Measurements from ENCODE around the gene LRRC43. TPM values are rescaled to one million over a fixed set of nuclear protein-coding genes. Genes with fewer than 3 reads are reported as not detected.

The LRRC43 gene
- total RNA-seq, 1 donor from 2014 or later = not detected

GRCh38 chr12:122225683-122226365 is 42.9 kb downstream of the LRRC43 start, which contains the start of gene DIABLO:
Gene DIABLO (minus strand): TSS chr12:122226052. CDS start chr12:122226014, 38 bp downstream.
- peaks cover 10 to 17% of the 10 kb centered on the region in 2 donors for H3K4me1 ChIP-seq
- intact Hi-C loops (cut with DNase I) = loop anchor here (1.0 to 10.0 kb wide), 5 partner anchors 40 to 1746 kb away; partner anchors contain the start of genes CCDC92, KNTC1, MLXIP and RHOF
- peak in 1 of 3 experiments; percentile 5 for TF ChIP-seq CTCF (IDR thresholded peaks at IDR 0.05)
- H3K36me3 ChIP-seq = peaks cover 26 to 40% of the 10 kb centered on the region in 2 donors
- H3K27ac ChIP-seq = peak within 1 kb of the TSS; percentile 91
- H3K9me3 ChIP-seq = no peaks in the 10 kb centered on the region
- peak; percentile 99 to 100 for DNase-seq (ENCODE audit: low spot score in 2 of 2)
- no peaks in the 10 kb centered on the region for H3K27me3 ChIP-seq
- peak within 1 kb of the TSS; percentile 63 to 82 for H3K4me3 ChIP-seq

GRCh38 chr12:122226366-122227125 is 43.6 kb downstream of the LRRC43 start:
- Histone ChIP-seq H3K9me3 (no peaks in the 10 kb centered on the region), H3K27ac (peak overlapping the region; percentile 3 to 19), H3K27me3 (no peaks in the 10 kb centered on the region), H3K4me1 (peaks cover 10 to 17% of the 10 kb centered on the region in 2 donors), H3K36me3 (peaks cover 26 to 40% of the 10 kb centered on the region in 2 donors), H3K4me3 (peak overlapping the region; percentile 49 to 67)
- TF ChIP-seq CTCF (IDR thresholded peaks at IDR 0.05) = no peak
- intact Hi-C loops (cut with DNase I) = loop anchor here (1.0 to 10.0 kb wide), 5 partner anchors 40 to 1746 kb away; partner anchors contain the start of genes CCDC92, KNTC1, MLXIP and RHOF
- no peak for DNase-seq (ENCODE audit: low spot score in 2 of 2)

GRCh38 chr12:122227341-122227740 is 44.4 kb downstream of the LRRC43 start:
- DNase-seq (ENCODE audit: low spot score in 2 of 2) = no peak
- intact Hi-C loops (cut with DNase I) = loop anchor here (5.0 to 10.0 kb wide), 2 partner anchors 433 to 1745 kb away; partner anchors contain the start of genes CCDC92, RHOF and ZNF664
- peaks cover 10 to 17% of the 10 kb centered on the region in 2 donors for H3K4me1 ChIP-seq
- no peak overlapping the region for H3K27ac ChIP-seq
- H3K27me3 ChIP-seq = no peaks in the 10 kb centered on the region
- TF ChIP-seq CTCF (IDR thresholded peaks at IDR 0.05) = no peak
- H3K4me3 ChIP-seq = no peak overlapping the region
- peaks cover 30 to 44% of the 10 kb centered on the region in 2 donors for H3K36me3 ChIP-seq
- H3K9me3 ChIP-seq = no peaks in the 10 kb centered on the region

GRCh38 chr12:122228092-122228491 is 45.2 kb downstream of the LRRC43 start:
- no peak for DNase-seq (ENCODE audit: low spot score in 2 of 2)
- intact Hi-C loops (cut with DNase I) = loop anchor here (5.0 to 10.0 kb wide), 2 partner anchors 433 to 1744 kb away; partner anchors contain the start of genes CCDC92, RHOF and ZNF664
- no peak for TF ChIP-seq CTCF (IDR thresholded peaks at IDR 0.05)
- Histone ChIP-seq H3K9me3 (no peaks in the 10 kb centered on the region), H3K27ac (no peak overlapping the region), H3K27me3 (no peaks in the 10 kb centered on the region), H3K36me3 (peaks cover 34 to 44% of the 10 kb centered on the region in 2 donors), H3K4me1 (peaks cover 10 to 17% of the 10 kb centered on the region in 2 donors), H3K4me3 (no peak overlapping the region)

GRCh38 chr12:122230798-122231197 is 47.9 kb downstream of the LRRC43 start:
- TF ChIP-seq CTCF (IDR thresholded peaks at IDR 0.05) = no peak
- Histone ChIP-seq H3K9me3 (no peaks in the 10 kb centered on the region), H3K4me1 (peaks cover 7 to 8% of the 10 kb centered on the region in 2 donors), H3K4me3 (no peak overlapping the region), H3K27me3 (no peaks in the 10 kb centered on the region), H3K27ac (no peak overlapping the region), H3K36me3 (peaks cover 57 to 60% of the 10 kb centered on the region in 2 donors)
- no peak for DNase-seq (ENCODE audit: low spot score in 2 of 2)
- intact Hi-C loops (cut with DNase I) = no loop called here

Data from ascending aorta (tissue), 2 donors.